GM21576 (cell line): Measurements from ENCODE around the gene RAI1.
"Not testable (repeated sequence)": the region's sequence is repeated elsewhere in the genome, so short reads cannot be mapped to it uniquely, and the experiment has no call there.

Source experiments
- ATAC-seq: cut with Tn5 transposase; IDR thresholded peaks from one replicate; pipeline ENCODE4 v1.9.1; 2021; ENCODE audit warnings: mild to moderate bottlenecking, moderate library complexity; ENCODE audit not compliant: unreplicated experiment

Gene RAI1

DNA sequence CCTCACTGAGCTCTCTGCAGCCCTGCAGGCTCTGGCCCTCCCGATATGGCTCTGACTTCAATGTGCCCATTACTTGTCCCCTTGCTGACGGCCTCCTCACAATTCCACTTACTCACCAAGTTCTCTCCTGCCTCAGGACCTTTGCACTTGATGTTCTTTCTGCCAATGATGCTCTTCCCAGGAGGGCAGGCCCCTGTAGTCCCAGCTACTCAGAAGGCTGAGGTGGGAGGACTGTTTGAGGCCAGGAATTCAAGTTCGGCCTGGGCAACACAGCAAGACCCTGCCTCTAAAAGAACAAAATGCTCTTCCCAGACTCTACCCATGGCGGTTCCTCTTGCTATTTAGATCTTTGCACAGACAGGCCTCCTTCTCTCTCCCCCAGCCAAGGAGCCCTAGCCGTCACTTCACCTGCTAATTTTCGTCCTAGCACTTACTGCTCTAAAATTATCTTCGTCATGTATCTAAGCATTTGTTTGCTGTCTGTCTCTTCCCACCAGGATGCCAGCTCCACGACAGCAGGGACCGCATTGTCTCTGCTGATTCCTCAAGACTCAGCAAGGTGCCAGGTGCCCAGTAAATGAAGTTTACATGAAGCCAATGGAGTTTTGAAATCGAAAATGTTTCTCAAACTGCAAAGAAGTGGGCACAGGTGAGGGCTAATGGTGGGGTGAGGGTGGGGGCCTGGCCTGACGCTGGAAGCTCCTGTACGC is 626 bp upstream of the RAI1 start:
- no peak for ATAC-seq

DNA sequence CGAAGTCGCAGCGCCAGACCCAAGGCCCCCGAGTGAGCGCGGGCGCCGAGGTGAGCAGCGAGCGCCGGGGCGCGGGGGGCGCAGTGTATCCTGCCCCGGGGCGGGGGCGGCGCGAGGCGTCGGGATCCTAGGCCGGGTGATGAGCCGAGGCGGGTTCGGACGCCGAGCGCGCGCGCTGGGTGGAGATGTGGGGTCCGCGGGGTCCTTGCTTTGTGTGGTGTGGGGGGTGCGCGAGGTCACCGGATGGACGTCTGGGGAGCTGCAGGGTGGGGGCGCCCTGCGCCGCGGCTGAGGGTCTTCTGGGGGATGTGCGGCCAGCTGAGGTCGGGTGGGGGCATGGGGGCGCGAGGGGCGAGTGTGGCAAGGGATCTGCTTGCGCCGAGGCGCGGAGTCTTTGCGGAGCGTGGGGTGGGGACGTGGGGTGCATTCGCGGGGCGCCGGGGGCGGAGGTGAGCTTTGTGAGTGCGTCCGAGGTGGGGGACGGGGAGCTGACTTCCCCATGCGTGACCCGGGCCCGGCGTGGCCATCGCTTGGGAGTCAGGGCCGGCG is 560 bp downstream of the RAI1 start:
- no peak for ATAC-seq

DNA sequence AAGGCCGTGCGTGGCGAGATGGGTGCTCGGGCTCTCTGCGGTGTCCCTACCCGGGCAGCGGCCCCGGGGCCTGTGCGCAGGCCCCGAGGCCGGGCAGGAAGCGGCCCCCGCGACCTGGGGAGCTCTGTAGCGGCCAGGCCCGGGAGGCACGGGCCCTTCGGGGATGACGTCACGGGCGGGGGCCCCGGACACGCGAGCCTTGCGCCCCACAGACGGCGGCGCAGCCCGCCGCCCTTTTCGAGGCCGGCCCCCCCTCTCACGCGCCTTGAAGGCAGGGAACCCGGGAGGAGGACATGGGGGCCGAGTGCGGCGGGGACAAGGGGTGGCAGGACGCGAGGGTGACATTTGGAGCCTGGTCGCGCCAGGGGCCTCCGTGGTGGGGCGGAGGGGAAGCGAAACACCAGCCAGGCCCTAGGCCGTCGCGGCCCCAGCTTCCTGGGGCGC is 1.1 kb downstream of the RAI1 start:
- ATAC-seq = peak; percentile 40

DNA sequence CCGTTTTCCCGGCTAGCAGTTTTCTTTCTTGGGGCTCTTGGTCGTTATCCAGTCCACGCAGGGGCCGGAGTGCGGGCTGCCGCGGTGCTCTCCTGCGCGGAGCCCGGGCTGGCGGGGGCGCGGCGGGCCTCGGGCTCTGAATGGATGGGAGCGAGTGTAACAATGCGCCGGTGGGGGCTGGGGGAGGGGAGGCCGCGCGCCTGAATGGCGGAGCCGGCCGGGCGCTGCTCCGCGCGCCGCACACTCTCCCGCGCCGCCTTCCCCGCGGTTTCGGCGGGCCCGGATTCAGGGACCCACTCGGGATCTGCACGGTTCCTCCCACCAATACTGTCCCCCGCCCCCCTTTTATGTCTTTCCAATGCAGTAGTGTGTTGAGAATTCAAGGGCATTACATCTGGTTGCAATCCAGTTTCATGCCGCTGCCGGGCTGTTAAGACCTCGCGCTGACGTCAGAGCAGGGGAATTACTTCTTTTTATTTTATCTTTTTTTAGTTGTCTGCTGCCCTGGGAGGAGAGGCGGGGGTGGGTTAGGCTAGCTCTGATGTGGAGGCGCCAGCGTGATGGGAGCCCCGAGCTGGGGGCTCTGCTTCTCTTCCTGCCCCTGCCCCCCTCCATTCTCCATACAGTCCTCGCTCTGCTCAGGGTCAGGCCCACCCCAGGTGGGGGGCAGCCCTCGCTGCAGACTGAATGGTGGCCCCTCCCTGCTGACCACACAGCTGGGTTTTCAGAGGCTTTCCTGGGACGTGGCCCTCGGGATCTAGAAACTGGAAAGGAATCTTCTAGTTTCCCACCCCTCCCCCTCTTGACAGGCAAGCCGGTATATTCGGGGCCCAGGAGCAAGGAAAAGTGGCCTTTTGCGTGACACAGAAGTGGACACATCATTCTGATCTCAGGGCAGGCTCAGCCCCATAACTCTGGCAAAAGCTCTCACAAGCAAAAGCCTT is 1.8 kb downstream of the RAI1 start:
- peak; percentile 12 for ATAC-seq

DNA sequence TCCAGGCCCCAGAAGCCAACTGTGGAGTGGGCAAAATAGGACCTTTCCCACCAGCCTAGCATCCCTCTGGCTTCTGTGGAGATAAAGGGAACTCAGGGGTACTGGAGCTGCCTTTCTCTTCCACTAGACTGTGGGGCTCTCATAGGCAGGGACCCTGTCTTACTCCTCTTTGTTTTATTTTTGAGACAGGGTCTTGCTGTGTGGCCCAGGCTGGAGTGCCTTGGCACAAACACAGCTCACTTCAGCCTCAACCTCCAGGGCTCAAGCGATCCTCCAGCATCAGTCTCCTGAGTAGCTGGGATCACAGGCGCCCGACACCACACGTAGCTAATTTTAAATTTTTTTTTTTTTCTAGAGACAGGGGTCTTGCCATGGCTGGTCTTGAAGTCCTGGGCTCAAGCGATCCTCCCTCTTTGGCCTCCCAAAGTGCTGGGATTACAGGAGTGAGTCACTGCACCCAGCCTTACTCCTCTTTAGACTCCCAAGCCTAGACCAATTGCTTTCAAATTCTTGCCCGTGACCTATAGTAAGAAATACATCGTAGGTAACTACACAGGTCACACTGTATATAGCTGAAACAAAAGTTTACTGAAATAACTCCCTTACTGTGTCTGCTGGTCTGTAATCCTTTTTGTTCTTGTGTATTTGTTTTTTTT is 2.6 kb downstream of the RAI1 start:
- no peak for ATAC-seq

DNA sequence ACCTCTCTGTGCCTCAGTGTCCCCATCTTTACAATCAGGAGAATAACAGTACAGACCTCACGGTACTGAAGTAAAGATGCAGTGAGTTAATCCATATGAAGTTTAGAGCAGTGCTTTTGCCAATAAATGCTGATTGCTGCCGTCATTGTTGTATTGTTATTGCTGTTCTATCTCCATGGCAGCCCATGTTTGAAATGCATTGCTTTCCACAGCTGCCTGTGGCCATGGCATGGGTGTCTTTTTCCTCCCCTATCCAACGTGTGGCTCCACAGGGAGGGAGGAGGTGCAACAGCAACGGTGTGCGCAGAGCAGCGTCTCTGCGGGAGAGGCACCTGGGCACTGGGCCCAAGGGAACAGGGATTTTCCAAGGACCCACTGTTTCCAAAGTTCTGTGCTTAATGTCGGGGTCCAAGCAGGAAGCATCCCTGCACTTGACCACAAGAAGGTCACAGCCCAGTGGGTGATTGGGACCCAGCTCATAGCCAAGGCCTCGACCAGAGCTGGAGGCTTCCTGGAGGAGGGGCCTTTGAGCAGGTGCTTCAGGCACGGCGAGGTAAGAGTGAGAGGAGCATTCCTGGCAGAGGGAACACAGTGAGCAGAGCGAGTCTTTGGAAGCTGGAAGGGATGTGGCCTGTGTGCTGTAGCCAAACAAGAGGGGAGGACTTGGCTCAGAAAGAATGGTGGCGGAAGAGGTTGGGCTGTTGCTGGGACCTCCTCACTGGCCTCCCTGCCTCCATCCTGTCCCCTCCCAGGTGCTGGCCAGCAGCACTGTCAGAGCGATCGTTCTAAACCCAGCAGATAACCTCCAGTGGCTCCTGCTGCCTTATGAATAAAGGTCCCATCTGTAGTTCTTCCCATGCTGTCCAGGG is 3.9 kb downstream of the RAI1 start:
- ATAC-seq = no peak

DNA sequence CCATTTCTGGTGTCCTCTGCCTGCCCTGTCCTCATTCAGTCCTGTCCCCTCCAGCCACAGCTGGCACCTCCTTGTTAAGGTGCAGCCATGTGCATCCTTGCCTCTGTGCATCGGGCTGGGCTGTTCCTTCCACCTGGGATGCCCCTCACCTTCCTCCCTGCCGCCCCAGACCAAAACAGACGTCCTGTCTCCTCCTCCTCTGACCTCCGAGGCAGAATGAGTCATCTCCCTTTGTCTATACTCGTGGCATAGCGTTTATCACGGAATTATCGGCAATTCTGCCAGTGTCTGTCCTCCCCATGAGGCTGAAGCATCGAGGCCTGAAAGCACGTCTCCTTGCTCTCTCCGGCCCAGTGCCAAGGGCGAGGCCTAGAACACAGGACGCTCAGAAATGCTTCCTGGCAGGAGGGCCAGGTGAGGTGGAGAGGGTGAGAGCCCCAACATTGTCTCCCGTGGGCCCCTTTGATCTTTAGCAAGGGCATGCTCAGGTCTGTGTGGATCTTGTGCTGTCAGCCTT is 4.6 kb downstream of the RAI1 start:
- ATAC-seq = no peak

DNA sequence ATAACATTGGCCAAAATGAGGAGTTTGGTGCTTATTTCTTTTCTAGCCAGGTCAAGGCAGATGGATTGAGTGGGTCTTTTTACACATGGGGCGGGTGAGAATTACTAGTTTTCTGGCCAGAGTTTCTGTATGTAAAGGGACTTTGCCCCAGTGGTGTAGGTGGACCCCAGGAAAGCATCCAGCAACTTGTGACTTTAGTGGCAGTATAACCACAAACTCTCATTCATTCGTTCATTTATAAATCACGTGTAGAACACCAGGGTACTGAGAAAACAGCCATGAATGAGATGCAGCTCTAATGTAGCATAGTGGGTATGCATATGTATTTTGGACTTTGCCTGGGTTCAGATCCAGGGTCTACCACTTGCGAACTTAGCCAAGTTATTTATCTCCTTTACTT is 8.1 kb downstream of the RAI1 start:
- no peak for ATAC-seq

DNA sequence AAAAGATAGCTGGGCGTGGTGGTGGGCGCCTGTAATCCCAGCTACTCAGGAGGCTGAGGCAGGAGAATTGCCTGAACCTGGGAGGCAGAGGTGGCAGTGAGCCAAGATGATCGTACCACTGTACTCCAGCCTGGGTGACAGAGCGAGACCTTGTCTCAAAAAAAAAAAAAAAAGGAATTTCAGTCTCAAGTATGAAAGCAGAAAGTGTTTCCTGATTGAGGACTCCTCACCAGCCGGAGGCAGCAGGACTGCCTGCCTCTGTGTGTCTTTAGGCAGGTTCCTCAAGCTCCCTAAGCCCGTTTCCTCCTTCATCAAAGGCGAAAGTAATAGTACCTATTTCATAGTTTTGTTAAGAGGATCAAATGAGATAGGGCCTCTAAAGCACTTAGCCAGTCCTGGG is 9.0 kb downstream of the RAI1 start:
- ATAC-seq = not testable (repeated sequence)

DNA sequence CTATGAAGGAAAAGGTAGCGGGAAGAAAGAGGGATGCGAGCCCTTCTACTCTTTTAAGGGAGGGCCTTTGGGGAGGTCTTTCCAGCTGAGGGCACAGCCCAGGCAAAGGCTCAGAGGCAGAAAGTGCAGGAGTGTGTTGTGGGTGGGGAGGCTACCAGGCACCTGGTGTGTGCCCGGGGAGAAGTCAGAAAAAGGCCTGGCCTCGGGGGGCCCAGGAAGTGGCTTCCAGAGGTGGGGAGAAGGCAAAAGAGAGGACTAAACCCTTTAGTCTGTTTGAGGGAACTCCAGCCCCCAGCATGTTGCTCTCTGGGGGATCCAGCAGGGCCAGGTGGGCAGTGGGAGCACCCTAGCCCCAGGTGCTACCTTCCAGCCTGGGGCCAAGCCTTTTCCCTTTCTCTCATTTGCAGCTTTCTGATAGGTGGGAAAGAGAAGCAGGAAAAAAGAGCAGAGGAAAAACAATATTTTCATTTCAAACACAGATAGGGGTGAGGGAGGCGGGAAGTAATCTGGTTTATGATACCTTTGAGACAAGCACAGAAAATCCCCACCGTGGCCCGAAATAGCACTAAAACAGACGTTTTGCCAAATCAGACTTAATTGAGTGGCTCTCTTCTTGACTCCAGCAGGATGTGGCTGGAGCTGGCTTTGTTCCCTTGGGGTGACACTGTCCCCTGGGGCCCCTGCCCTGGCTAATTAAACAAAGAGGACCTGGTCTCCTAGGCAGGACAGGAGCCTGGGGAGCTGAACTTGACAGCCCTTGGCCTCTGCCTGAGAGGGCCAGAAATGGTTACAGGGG is 10.4 kb downstream of the RAI1 start:
- ATAC-seq = no peak

DNA sequence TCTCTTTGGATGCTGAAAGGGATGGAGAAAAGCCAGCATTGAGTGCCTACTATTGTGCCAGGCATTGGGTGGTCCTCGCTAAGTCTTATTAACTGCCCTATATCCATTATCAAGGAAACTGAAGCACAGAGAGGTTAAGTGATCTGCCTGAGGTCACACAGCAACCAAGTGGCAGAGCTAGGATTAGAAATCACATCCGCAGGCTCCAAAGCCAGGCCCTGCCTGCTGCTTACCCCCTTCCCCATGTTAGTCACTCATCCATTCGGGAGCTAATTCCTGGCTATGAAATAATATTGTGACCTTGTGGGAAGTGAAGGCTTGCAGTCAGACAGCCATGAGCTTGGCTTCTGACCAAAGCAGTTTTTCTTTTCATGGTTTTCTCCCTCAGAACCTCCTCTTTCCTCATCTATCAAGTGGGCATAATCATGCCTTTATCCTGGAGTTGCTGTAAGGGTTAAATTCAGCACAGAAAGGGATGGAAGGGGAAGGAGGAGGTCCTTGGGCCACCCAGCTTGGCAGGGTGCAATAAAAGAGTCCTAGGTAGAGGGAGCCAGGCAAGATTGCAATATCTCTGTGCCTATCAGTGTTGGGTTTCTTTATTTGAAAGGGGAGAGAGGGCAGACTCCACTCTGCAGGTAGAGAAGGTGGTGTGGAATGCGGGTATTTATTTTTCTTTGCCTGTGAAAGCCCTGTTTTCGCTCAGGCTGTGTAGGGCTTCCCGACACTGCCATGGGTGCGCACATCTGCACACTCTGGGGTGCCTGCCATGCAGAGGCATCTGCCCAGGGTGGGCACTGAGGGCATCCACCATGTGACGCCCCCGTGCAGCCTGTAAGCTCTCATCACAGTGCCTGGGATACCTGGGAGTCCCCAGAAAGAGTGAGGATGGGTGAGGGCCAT is 11.3 kb downstream of the RAI1 start:
- ATAC-seq = no peak

DNA sequence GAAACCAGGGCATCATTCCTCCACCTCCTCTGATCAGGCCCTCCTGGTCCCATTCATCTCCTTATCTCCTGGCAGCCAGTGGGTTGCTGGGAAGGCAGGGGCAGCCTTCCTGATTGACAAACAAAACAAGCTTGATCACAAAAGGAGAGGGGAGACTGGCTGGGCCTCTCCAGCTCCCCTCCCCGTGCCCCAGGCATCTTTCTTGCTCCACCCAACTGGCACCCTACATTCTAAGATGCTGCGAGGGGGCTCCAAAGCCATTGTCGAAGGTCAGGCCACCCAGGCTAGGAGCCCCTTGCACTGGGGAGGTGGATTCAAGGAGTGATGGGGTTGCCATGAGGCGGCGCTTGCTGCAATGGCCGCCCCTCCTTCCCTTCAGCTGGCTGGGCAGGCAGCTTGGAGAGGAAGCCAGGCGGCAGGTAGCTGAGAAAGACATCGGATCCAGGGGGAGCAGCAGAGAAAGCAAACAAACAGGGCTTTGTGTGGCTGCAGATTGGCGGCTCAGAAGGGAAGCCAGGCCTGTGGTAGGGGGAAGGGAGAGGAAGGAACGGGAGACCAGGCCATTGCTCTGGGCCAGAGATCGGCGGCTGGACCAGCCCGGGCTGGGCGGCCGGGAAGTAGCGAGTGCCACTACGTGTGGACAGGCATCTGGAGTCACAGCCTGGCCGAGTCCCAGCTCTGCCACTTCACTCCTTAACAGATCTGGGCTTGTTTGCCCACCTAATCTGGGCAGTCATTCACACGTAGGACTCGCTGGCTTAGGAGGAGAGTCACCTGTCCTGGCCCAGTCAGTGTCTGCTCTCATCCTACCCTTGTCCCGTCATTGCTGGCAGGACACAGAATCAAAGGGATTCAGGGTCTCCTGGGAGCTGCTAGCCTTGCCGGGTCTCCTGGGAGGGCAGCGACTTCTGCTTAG is 12.3 kb downstream of the RAI1 start:
- no peak for ATAC-seq

DNA sequence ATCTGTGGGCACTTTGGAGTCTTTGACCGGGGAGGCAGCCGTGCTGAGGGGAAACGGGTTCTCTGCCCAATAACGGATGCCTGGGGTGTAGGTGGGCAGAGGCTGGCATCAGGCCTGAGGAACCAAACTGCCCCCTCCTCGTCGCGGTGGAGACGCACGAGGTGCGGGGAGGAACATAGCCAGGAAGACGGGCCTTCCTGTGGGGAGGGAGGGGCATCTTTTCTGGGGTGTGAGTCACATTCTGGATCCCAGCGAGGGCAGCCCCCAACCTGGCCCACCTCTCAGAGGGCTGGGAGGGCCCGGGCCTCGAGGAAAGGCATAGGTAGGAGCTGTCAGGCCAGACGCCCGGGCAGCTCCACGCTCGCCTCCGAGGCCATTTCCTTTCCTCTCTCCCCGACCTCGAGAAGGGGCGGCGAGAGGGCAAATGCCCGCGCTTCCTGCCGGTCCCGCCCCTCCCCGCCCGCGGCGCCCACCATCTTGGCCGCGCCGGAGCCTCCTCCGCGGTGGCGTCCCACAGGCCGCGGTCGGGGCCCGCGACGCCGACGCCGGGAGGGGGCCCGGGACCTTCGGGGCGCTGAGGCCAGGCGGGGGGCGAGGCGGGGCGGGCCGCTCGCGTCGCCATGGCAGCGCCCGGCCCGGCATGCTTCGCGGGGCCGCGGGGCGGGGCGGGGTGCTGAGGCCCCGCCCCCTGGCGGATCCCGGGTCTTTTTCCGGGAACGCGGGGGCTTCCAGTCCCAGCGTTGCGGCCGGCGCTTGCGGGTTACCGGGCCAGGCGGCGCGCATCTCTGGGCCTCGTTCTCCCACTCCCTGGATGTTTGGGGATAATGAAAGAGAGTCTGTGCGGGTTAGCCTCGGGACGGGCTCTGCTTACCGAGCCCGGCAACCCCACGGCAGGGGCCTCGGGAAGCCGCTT is 13.2 kb downstream of the RAI1 start:
- ATAC-seq = peak; percentile 39

DNA sequence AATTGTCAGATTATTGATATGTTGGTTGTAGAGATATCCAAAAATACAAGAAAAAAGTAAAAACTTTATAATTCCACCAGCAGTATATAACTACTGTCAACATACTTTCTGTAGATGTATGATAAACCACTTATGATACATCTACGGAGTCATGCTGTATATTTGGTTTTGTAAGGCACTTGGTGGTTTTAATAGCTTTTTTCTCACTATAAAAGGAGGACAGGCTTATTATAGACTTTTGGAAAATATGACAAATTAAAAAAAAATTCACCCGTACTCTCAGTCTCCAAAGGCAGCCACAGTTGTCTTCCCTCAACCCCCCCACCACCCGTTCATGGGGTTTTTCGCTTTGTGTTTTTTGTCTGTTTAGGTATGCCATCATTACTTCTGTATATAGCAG is 14.8 kb downstream of the RAI1 start:
- ATAC-seq = no peak

DNA sequence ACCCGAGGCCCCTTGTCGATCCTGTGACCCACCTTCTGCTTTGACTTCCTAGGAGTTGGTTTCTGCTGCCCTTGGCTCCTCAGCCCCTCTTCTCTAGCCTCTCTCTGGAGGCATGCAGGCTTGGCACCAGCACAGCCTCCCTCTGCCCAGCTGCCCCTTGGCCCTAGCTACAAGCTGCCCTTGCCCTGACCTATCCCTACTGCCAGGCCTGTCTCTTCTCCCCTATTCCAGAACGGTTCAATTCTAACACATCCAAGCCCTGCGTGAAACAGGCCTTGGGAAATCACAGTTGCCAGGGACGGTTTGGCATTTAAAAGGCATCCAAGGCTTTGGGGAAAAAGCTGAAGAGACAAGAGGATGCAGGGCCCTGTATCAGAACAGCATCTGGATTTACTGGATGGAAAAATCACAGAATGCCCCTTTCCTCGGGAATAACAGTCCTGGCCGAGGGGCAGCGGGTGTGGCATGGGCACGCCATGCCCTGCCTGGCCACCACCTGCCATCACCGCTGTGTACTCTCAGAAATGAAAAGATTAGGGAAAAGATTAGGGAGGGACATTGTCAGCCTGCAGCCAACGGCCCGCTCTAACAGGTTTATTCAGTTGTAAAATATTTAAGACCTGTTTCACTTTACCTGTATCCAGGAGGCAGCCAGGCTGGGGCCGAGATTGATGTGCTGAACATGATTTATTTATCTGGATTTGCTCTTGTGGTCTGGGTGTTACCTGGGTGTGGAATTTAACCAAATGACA is 15.8 kb downstream of the RAI1 start:
- ATAC-seq = no peak

DNA sequence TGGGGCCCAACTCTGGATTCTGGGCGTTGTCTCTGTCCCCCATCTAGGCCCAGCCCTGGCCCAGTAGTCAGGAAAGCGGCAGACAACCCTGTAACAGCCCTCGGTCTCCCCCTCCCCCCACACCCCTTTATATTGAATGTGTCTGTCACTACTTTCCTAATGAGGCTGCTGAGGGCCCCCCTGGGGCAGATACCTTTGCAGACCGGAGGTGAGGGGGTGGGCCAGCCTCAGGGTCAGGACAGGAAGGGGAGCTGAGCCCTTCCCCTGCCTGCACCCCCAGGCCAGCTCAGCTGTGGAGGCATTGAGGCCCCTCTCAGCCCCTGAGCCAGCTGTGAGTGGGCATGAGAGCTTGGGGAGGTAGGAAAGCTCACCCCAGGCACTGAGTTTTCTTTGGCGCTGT is 17.1 kb downstream of the RAI1 start:
- ATAC-seq = no peak
